Stimulated activated CD4-positive, alpha-beta T cell treated with anti-CD3 and anti-CD28 coated beads, Interleukin-15, amount 100 ng/mL, for 1 hour (primary cell): Measurements from ENCODE around the gene S100A2.
A peak's percentile ranks its signal among the peaks of the same experiment; 100 is the strongest.
"Not testable (repeated sequence)": the region's sequence is repeated elsewhere in the genome, so short reads cannot be mapped to it uniquely, and the experiment has no call there.

ENCODE experiments used
- DNase-seq, 2 donors: peaks; one replicate each; pipeline ENCODE4 v3.0.0-alpha.2; 2020; ENCODE audit warnings: low read depth in 1 of 2, low spot score in 1 of 2

S100A2 gene

GRCh38 chr1:153566414-153567371 is 1.0 kb upstream of the S100A2 start:
- DNase-seq, result peak; percentile 73 to 78

DNA sequence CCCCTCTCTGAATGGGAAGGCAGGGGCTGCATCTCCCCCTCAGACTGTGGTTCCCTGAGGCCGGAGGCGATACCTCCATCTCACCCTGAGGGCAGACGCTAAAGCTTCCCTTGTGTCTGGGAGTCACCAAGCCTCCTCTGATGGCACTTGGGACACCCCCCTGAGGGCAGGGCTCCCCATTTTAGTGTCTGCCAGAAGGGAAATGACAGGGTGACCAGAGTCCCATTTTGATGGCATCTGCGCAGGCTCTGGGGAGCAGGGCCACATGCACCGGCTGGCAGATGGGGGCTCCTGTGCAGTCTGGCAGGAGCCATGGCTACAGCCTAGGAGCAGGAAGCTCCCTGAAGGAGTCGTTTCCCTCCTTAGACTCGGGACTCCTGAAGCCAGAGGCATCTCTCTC is 1.7 kb downstream of the S100A2 start:
- DNase-seq, result no peak

DNA sequence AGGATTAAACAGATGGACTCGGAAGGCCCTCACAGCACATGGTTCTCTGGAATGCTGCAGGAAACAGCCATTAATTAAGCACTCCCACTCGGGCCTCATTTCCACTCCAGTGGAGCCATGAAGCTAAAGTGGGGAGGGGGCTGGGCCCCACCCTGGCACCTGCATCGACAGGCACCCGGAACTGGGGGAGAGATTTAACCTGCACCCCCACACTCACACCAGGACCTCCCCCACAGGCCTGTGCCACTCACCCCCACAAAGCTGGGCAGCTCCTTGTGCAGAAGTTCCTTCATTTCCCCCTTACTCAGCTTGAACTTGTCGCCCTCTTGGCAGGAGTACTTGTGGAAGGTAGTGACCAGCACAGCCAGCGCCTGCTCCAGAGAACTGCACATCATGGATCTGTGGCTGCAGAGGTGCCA is 2.2 kb downstream of the S100A2 start:
- DNase-seq, result no peak

GRCh38 chr1:153562021-153562420 is 3.6 kb downstream of the S100A2 start:
- not testable (repeated sequence) for DNase-seq

- DNase-seq, result no peak
These were observed 4.1 kb downstream of the S100A2 start for GRCh38 chr1:153561466-153561985.

GRCh38 chr1:153560771-153561465 is 4.7 kb downstream of the S100A2 start:
- no peak for DNase-seq

- DNase-seq, result no peak
These were observed 5.4 kb downstream of the S100A2 start for GRCh38 chr1:153560241-153560640.

DNA sequence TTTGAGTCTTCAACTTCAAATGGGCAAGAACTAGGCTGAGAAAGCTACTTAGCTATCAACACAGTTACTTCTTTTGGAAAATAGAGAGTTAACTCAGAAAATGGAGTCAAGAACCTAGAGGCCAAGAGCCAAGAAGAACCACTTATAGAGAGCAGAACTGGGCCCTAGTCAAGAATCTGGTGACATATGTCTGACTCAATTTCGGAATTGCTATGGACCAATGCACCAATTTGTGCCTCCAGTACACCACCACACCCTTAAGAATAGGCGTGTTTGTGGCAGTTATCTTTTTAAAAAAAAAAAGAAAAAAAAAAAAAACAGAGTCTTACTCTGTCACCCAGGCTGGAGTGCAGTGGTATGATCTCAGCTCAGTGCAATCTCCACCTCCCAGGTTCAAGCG is 7.8 kb downstream of the S100A2 start:
- no peak for DNase-seq

- no peak for DNase-seq
These were observed 9.3 kb downstream of the S100A2 start for GRCh38 chr1:153556348-153556747.

DNA sequence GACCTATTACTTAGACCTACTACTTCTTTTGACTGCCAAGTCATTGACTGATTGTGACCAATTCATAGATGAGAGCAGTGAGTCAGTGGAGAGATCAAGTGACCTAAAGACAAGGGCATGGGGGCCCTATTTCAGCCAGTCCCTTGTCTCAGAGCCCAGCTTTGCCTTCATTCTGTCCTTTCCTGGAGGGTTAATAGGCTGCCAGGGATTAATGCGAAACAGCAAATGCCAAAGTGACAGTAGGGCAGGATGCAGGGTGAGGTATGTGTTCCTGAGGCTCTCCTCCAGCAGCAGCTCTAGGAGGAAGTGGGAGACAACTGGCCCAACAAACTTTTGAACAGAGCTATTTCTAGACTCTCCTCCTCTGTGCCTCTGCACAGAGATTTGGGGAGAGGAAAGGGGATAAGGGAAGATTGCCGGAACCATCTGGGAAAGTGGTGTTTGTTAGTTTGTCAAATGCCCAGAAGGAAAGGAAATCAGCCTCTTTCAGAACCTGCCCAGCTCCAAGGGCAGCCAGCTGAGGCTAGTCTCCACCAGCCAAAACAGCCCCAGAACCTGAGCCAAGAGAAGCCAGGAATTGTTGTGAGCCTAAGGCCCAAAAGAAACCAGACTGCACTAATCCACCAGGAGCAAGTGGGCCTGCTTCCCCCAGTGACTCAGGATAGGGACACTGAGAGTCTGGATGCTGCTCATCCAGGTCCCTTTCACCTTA is 11.7 kb downstream of the S100A2 start:
- DNase-seq, result no peak

GRCh38 chr1:153553096-153553495 is 12.5 kb downstream of the S100A2 start:
- DNase-seq, result no peak

DNA sequence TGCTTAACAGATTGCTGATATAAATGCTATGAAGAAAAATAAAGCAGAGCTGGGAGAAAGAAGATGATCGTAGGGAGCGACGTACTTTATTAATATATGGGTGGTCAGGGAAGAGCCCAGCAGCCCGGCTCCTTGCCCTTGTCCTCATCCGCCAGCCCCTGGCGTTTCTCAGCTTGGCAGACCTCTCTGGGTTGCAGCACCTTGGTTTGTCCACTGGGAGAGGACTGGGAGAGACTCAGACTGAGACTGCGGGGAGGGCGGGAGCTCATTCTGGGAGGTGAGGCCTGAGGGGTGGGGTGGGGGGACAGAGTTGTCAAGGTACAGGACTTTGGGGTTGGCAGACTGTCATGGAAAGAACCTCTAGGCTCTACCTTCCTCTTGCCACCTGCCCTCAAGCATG is 13.3 kb downstream of the S100A2 start:
- DNase-seq, result no peak

- no peak for DNase-seq
These were observed 14.7 kb downstream of the S100A2 start for GRCh38 chr1:153550827-153551500.

- DNase-seq, result no peak
These were observed 15.3 kb downstream of the S100A2 start for GRCh38 chr1:153550398-153550758.

GRCh38 chr1:153549741-153550397 is 15.8 kb downstream of the S100A2 start:
- DNase-seq, result no peak

DNA sequence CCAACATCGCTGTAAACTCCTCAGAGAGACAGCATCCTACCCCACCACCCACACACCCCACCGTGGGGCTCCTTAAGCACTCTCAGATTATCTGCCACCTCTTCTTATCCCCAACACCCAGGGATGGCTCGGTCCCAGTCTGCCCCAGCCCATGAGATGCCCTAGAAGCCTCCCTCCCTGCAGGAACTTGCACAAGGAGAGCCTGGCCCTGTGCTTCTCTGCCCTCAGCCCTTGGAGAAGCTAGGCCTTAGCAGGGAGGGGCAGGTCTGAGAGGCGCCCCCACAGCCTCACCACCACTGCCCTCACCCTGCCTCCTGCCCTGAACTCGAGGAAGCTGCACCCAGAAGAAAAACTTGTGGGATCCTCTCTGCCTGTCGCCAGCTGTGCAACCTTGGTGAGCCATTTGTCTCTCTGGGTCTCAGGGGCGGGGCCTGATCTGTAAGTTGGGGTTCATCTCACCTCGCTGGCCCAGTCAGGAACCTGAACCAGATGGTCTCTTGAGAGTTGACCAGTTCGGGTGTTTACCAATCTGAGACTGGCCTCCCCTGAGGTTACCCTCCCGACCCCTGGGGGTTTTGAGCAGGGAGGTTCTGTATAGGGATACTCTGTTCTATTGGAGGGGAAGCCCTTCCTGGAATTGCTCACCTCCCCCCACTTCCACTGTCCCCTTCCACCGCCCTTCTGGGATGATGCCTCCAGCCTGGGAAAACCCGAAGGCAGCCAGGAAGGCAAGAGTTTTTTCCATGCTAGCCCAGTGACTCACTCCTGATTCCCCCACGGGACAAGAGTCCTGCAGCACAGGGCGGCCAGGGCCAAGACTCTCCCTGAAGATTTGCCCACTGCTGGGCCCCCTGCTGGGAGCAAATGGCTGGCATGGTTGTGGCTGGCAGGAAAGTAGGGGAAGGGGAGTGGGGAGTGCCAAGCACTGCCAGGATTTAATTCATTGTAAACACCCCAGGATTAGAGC is 16.6 kb downstream of the S100A2 start, which contains the start of gene S100A3:
Gene S100A3, minus strand, starts transcription at position 537 of the 967 bp plus-strand sequence. CDS start 773 bp downstream, outside the sequence.
- no peak for DNase-seq

GRCh38 chr1:153547560-153548551 is 17.8 kb downstream of the S100A2 start:
- no peak for DNase-seq
